Measurements from ENCODE around the gene ITGB4. TPM values are rescaled to one million over a fixed set of nuclear protein-coding genes. Genes with fewer than 3 reads are reported as not detected.
A peak's percentile ranks its signal among the peaks of the same experiment; 100 is the strongest.

Gene ITGB4
- total RNA-seq, 2 experiments from 2014 or later = 0.69 to 1.8 TPM

- Mint-ChIP-seq H3K9me3 (no peaks in the 10 kb centered on the region), H3K36me3 (ENCODE audit: low read depth) (peaks cover 18% of the 10 kb centered on the region), H3K4me1 (ENCODE audit: low read depth) (peaks cover 32% of the 10 kb centered on the region), H3K27ac (peak overlapping the region; percentile 100), H3K27me3 (no peaks in the 10 kb centered on the region), H3K4me3 (peak overlapping the region; percentile 93)
- intact Hi-C loops (cut with micrococcal nuclease) = no loop called here
- DNase-seq = peak; percentile 91
- POLR2A ChIA-PET = interaction anchor here (0.6 to 6.3 kb wide), 19 partner anchors 10 to 671 kb away, joined by 3 to 74 read pairs (median 5); partner anchors contain the start of genes GALK1, TRIM47, TRIM65 and WBP2
- TF ChIP-seq CTCF (IDR thresholded peaks at IDR 0.05) = no peak
- ATAC-seq = peak; percentile 65
- CTCF ChIA-PET = interaction anchor here (0.6 to 3.0 kb wide), 12 partner anchors 8 to 204 kb away, joined by 3 to 22 read pairs (median 6); partner anchors contain the start of genes GALK1 and TRIM47
Measured at GRCh38 chr17:75785016-75785890, 64.0 kb downstream of the ITGB4 start.

- TF ChIP-seq CTCF (IDR thresholded peaks at IDR 0.05) = no peak
- Mint-ChIP-seq H3K27me3 (no peaks in the 10 kb centered on the region), H3K36me3 (ENCODE audit: low read depth) (peaks cover 13% of the 10 kb centered on the region), H3K9me3 (no peaks in the 10 kb centered on the region), H3K27ac (no peak overlapping the region), H3K4me3 (no peak overlapping the region), H3K4me1 (ENCODE audit: low read depth) (peaks cover 26% of the 10 kb centered on the region)
- DNase-seq (no peak), ATAC-seq (no peak)
- ChIA-PET POLR2A (interaction anchor here (0.9 to 3.8 kb wide), 6 partner anchors 8 to 125 kb away, joined by 3 to 20 read pairs (median 4); partner anchors contain the start of gene RECQL5), CTCF (interaction anchor here (0.9 to 2.5 kb wide), 10 partner anchors 8 to 70 kb away, joined by 3 to 8 read pairs (median 4); partner anchors contain the start of gene GALK1)
- intact Hi-C loops (cut with micrococcal nuclease) = no loop called here
Measured at GRCh38 chr17:75791254-75791653, 70.0 kb downstream of the ITGB4 start.

- no peaks in the 10 kb centered on the region for H3K27me3 Mint-ChIP-seq
- ATAC-seq (peak; percentile 45), DNase-seq (no peak)
- no peak for TF ChIP-seq CTCF (IDR thresholded peaks at IDR 0.05)
- ChIA-PET CTCF (interaction anchor here (1.1 kb wide), 1 partner anchor 10 kb away, joined by 4 read pairs; no protein-coding TSS in a partner anchor), POLR2A (interaction anchor here (2.0 to 4.7 kb wide), 3 partner anchors 7 to 31 kb away, joined by 5 to 26 read pairs (median 20); partner anchors contain the start of gene UNK)
- H3K36me3 Mint-ChIP-seq (ENCODE audit: low read depth) = peaks cover 14% of the 10 kb centered on the region
- no peak overlapping the region for H3K4me3 Mint-ChIP-seq
- peaks cover 21% of the 10 kb centered on the region for H3K4me1 Mint-ChIP-seq (ENCODE audit: low read depth)
- peak overlapping the region; percentile 9 for H3K27ac Mint-ChIP-seq
- no peaks in the 10 kb centered on the region for H3K9me3 Mint-ChIP-seq
- intact Hi-C loops (cut with micrococcal nuclease) = no loop called here
Measured at GRCh38 chr17:75793460-75793859, 72.2 kb downstream of the ITGB4 start.

- ATAC-seq = no peak
- Mint-ChIP-seq H3K27me3 (no peaks in the 10 kb centered on the region), H3K9me3 (no peaks in the 10 kb centered on the region), H3K4me1 (ENCODE audit: low read depth) (peaks cover 17% of the 10 kb centered on the region), H3K27ac (no peak overlapping the region), H3K36me3 (ENCODE audit: low read depth) (peaks cover 21% of the 10 kb centered on the region), H3K4me3 (no peak overlapping the region)
- DNase-seq = no peak
- TF ChIP-seq CTCF (IDR thresholded peaks at IDR 0.05) = no peak
- ChIA-PET CTCF (interaction anchor here (0.8 to 2.3 kb wide), 8 partner anchors 13 to 66 kb away, joined by 3 to 7 read pairs (median 4); no protein-coding TSS in a partner anchor), POLR2A (interaction anchor here (1.3 to 4.7 kb wide), 5 partner anchors 10 to 49 kb away, joined by 3 to 26 read pairs (median 5); partner anchors contain the start of gene UNK)
- intact Hi-C loops (cut with micrococcal nuclease) = no loop called here
Measured at GRCh38 chr17:75795820-75796607, 74.8 kb downstream of the ITGB4 start.
